Measurements from ENCODE around the gene GPM6B. TPM values are rescaled to one million over a fixed set of nuclear protein-coding genes. Genes with fewer than 3 reads are reported as not detected.

The GPM6B gene
- total RNA-seq, 1 experiment from 2014 or later: 0.51 TPM

- TF ChIP-seq EZH2 (IDR thresholded peaks at IDR 0.05; ENCODE audit: low read length, unreplicated experiment) (no peak), CTCF (conservative IDR thresholded peaks at IDR 0.05; ENCODE audit: low read depth, low read length) (no peak), EZH2phosphoT487 (IDR thresholded peaks at IDR 0.05; ENCODE audit: borderline replicate concordance, low read length) (no peak)
- Histone ChIP-seq H4K20me1 (ENCODE audit: low read length) (no peaks in the 10 kb centered on the region), H3K9ac (ENCODE audit: low read length) (no peak overlapping the region), H3K36me3 (ENCODE audit: low read depth, low read length) (no peaks in the 10 kb centered on the region), H3K9me2 (replicated peaks; ENCODE audit: low read length) (no peaks in the 10 kb centered on the region), H3K79me2 (ENCODE audit: low read length) (no peaks in the 10 kb centered on the region), H3K27me3 (ENCODE audit: low read length) (no peaks in the 10 kb centered on the region), H2AFZ (ENCODE audit: low read length) (no peak overlapping the region), H3K27ac (ENCODE audit: low read length) (no peak overlapping the region), H3K4me3 (ENCODE audit: low read length) (no peak overlapping the region), H3F3A (ENCODE audit: low read length, unreplicated experiment) (no peaks in the 10 kb centered on the region), H3K9me3 (ENCODE audit: low read length) (no peaks in the 10 kb centered on the region), H3K4me2 (ENCODE audit: low read length) (no peak overlapping the region), H3K4me1 (ENCODE audit: insufficient read depth, low read length) (0 out of 2 replicates have a peak, but pooled peaks cover 5% of the 10 kb centered on the region)
- intact Hi-C loops (cut with micrococcal nuclease): no loop called here
- DNase-seq: no peak
- ATAC-seq: no peak
- CTCF ChIA-PET: no interaction called here
- POLR2A ChIA-PET (ENCODE audit: unreplicated experiment): no interaction called here
- BruUV-seq (replicated peaks): no TSS peak
Measured at GRCh38 chrX:13780868-13781427, 35.9 kb downstream of the GPM6B start.

- no peak overlapping the region for H3K9ac ChIP-seq (ENCODE audit: low read length)
- DNase-seq (peak; percentile 50), ATAC-seq (peak; percentile 68)
- no peak overlapping the region for H3K4me2 ChIP-seq (ENCODE audit: low read length)
- H3K79me2 ChIP-seq (ENCODE audit: low read length): no peaks in the 10 kb centered on the region
- no peaks in the 10 kb centered on the region for H3K9me2 ChIP-seq (replicated peaks; ENCODE audit: low read length)
- no peak overlapping the region for H3K4me3 ChIP-seq (ENCODE audit: low read length)
- H3F3A ChIP-seq (ENCODE audit: low read length, unreplicated experiment): no peaks in the 10 kb centered on the region
- intact Hi-C loops (cut with micrococcal nuclease): no loop called here
- TF ChIP-seq CTCF (conservative IDR thresholded peaks at IDR 0.05; ENCODE audit: low read depth, low read length) (peak; percentile 34; the same call in 1 of the 2 replicates), EZH2 (IDR thresholded peaks at IDR 0.05; ENCODE audit: low read length, unreplicated experiment) (no peak)
- no peak overlapping the region for H3K27ac ChIP-seq (ENCODE audit: low read length)
- no peaks in the 10 kb centered on the region; the same call in 1 of the 2 replicates for H3K36me3 ChIP-seq (ENCODE audit: low read depth, low read length)
- H2AFZ ChIP-seq (ENCODE audit: low read length): no peak overlapping the region
- 0 out of 2 replicates have a peak, but pooled peaks cover 5% of the 10 kb centered on the region for H3K4me1 ChIP-seq (ENCODE audit: insufficient read depth, low read length)
- no peaks in the 10 kb centered on the region for H4K20me1 ChIP-seq (ENCODE audit: low read length)
- ChIA-PET POLR2A (ENCODE audit: unreplicated experiment) (interaction anchor here (0.6 kb wide), 1 partner anchor 120 kb away, joined by 4 read pairs; no protein-coding TSS in a partner anchor), CTCF (no interaction called here)
- no peaks in the 10 kb centered on the region for H3K27me3 ChIP-seq (ENCODE audit: low read length)
- no peaks in the 10 kb centered on the region for H3K9me3 ChIP-seq (ENCODE audit: low read length)
- BruUV-seq (replicated peaks): no TSS peak
Measured at GRCh38 chrX:13778916-13779315, 38.0 kb downstream of the GPM6B start.

- no peak for DNase-seq
- H3K27me3 ChIP-seq (ENCODE audit: low read length): no peaks in the 10 kb centered on the region
- ChIA-PET POLR2A (ENCODE audit: unreplicated experiment) (no interaction called here), CTCF (no interaction called here)
- H3K4me1 ChIP-seq (ENCODE audit: insufficient read depth, low read length): 0 out of 2 replicates have a peak, but pooled peaks cover 5% of the 10 kb centered on the region
- no peaks in the 10 kb centered on the region for H3K79me2 ChIP-seq (ENCODE audit: low read length)
- no peaks in the 10 kb centered on the region; the same call in 1 of the 2 replicates for H3K36me3 ChIP-seq (ENCODE audit: low read depth, low read length)
- no peaks in the 10 kb centered on the region for H4K20me1 ChIP-seq (ENCODE audit: low read length)
- no peaks in the 10 kb centered on the region for H3K9me2 ChIP-seq (replicated peaks; ENCODE audit: low read length)
- ATAC-seq: no peak
- no peak overlapping the region for H2AFZ ChIP-seq (ENCODE audit: low read length)
- no peak for TF ChIP-seq EZH2phosphoT487 (IDR thresholded peaks at IDR 0.05; ENCODE audit: borderline replicate concordance, low read length)
- no peak for TF ChIP-seq CTCF (conservative IDR thresholded peaks at IDR 0.05; ENCODE audit: low read depth, low read length)
- no peak for TF ChIP-seq EZH2 (IDR thresholded peaks at IDR 0.05; ENCODE audit: low read length, unreplicated experiment)
- H3K4me3 ChIP-seq (ENCODE audit: low read length): no peak overlapping the region
- H3K9ac ChIP-seq (ENCODE audit: low read length): no peak overlapping the region
- no peak overlapping the region for H3K4me2 ChIP-seq (ENCODE audit: low read length)
- no peaks in the 10 kb centered on the region for H3F3A ChIP-seq (ENCODE audit: low read length, unreplicated experiment)
- no peaks in the 10 kb centered on the region for H3K9me3 ChIP-seq (ENCODE audit: low read length)
- H3K27ac ChIP-seq (ENCODE audit: low read length): no peak overlapping the region
- intact Hi-C loops (cut with micrococcal nuclease): no loop called here
- no TSS peak for BruUV-seq (replicated peaks)
Measured at GRCh38 chrX:13776387-13776786, 40.5 kb downstream of the GPM6B start.
